ENCODE measurements around the gene TESK2.
"Not testable (repeated sequence)": the region's sequence is repeated elsewhere in the genome, so short reads cannot be mapped to it uniquely, and the experiment has no call there.

Gene TESK2

GRCh38 chr1:45380125-45380524, 110.8 kb downstream of the TESK2 start:
- FAIRE-seq (no peak), DNase-seq (ENCODE audit: insufficient read length, low spot score) (no peak)

- no peak for FAIRE-seq
- DNase-seq (ENCODE audit: insufficient read length, low spot score), result no peak
These were observed 111.4 kb downstream of the TESK2 start for GRCh38 chr1:45379524-45379923.

- FAIRE-seq, result no peak
- no peak for DNase-seq (ENCODE audit: insufficient read length, low spot score)
These were observed 112.8 kb downstream of the TESK2 start for GRCh38 chr1:45378184-45378583.

- no peak for DNase-seq (ENCODE audit: insufficient read length, low spot score)
- no peak for FAIRE-seq
These were observed 115.6 kb downstream of the TESK2 start for GRCh38 chr1:45375104-45376090.

GRCh38 chr1:45373573-45373972, 117.4 kb downstream of the TESK2 start:
- DNase-seq (ENCODE audit: insufficient read length, low spot score), result no peak
- FAIRE-seq, result no peak

GRCh38 chr1:45370575-45370974, 120.4 kb downstream of the TESK2 start:
- DNase-seq (ENCODE audit: insufficient read length, low spot score) (no peak), FAIRE-seq (no peak)

- FAIRE-seq (no peak), DNase-seq (ENCODE audit: insufficient read length, low spot score) (no peak)
These were observed 125.9 kb downstream of the TESK2 start for GRCh38 chr1:45365051-45365450.

- no peak for DNase-seq (ENCODE audit: insufficient read length, low spot score)
- FAIRE-seq, result no peak
These were observed 126.7 kb downstream of the TESK2 start for GRCh38 chr1:45364294-45364693.

- not testable (repeated sequence) for DNase-seq (ENCODE audit: insufficient read length, low spot score); FAIRE-seq
These were observed 130.0 kb downstream of the TESK2 start for GRCh38 chr1:45360981-45361380.

- FAIRE-seq (no peak), DNase-seq (ENCODE audit: insufficient read length, low spot score) (peak; percentile 29)
These were observed 131.0 kb downstream of the TESK2 start for GRCh38 chr1:45359882-45360513.

- FAIRE-seq, result no peak
These were observed 134.8 kb downstream of the TESK2 start for GRCh38 chr1:45356186-45356585.

GRCh38 chr1:45355683-45356082, 135.3 kb downstream of the TESK2 start:
- FAIRE-seq, result no peak

More at GRCh38 chr1:45356186-45356585, 134.8 kb downstream of the TESK2 start:
- no peak for DNase-seq (ENCODE audit: insufficient read length, low spot score)

GRCh38 chr1:45354838-45355237, 136.1 kb downstream of the TESK2 start:
- FAIRE-seq (no peak), DNase-seq (ENCODE audit: insufficient read length, low spot score) (no peak)

More at GRCh38 chr1:45355683-45356082, 135.3 kb downstream of the TESK2 start:
- DNase-seq (ENCODE audit: insufficient read length, low spot score), result no peak

- FAIRE-seq, result no peak
- no peak for DNase-seq (ENCODE audit: insufficient read length, low spot score)
These were observed 137.3 kb downstream of the TESK2 start for GRCh38 chr1:45353685-45354084.

GRCh38 chr1:45351508-45351907, 139.5 kb downstream of the TESK2 start:
- no peak for DNase-seq (ENCODE audit: insufficient read length, low spot score)
- FAIRE-seq, result no peak

- no peak for FAIRE-seq
- DNase-seq (ENCODE audit: insufficient read length, low spot score), result no peak
These were observed 141.8 kb downstream of the TESK2 start for GRCh38 chr1:45348966-45349677.

- DNase-seq (ENCODE audit: insufficient read length, low spot score) (no peak), FAIRE-seq (no peak)
These were observed 142.4 kb downstream of the TESK2 start for GRCh38 chr1:45348609-45348965.

GRCh38 chr1:45348020-45348419, 142.9 kb downstream of the TESK2 start:
- no peak for FAIRE-seq

GRCh38 chr1:45346473-45346872, 144.5 kb downstream of the TESK2 start:
- FAIRE-seq (no peak), DNase-seq (ENCODE audit: insufficient read length, low spot score) (no peak)

More at GRCh38 chr1:45348020-45348419, 142.9 kb downstream of the TESK2 start:
- DNase-seq (ENCODE audit: insufficient read length, low spot score), result no peak

- DNase-seq (ENCODE audit: insufficient read length, low spot score), result no peak
- FAIRE-seq, result no peak
These were observed 145.9 kb downstream of the TESK2 start for GRCh38 chr1:45345014-45345413.

GRCh38 chr1:45344499-45344898, 146.5 kb downstream of the TESK2 start:
- no peak for FAIRE-seq
- no peak for DNase-seq (ENCODE audit: insufficient read length, low spot score)

Measured in HTR-8/SVneo (cell line).